Cardiac muscle cell (in vitro differentiated cells and primary cell): ENCODE results near the gene VEPH1. TPM values are rescaled to one million over a fixed set of nuclear protein-coding genes. Genes with fewer than 3 reads are reported as not detected.
A peak's percentile ranks its signal among the peaks of the same experiment; 100 is the strongest.

ENCODE experiments used
- DNase-seq, 2 donors: peaks; one replicate each; pipeline versions ENCODE4 v3.0.0 to v3.0.0-alpha.2; 2010 to 2017; ENCODE audit warnings: low read depth in 1 of 2, low spot score in 1 of 2
- H3K27ac ChIP-seq: fragments of 200-600 bp; sonication (generic); 2 replicates; pipeline ENCODE4 v1.5.1; 2016
- H3K27me3 ChIP-seq: fragments of 200-600 bp; sonication (generic); 2 replicates; pipeline ENCODE4 v1.6.0; 2016; ENCODE audit warnings: control low read depth
- H3K36me3 ChIP-seq: fragments of 200-600 bp; sonication (generic); 2 replicates; pipeline ENCODE4 v1.5.1; 2016; ENCODE audit warnings: control low read depth
- H3K4me1 ChIP-seq: fragments of 200-600 bp; sonication (generic); 2 replicates; pipeline ENCODE4 v1.8.1; 2017; ENCODE audit warnings: low read depth, mild to moderate bottlenecking, mixed run types
- H3K4me3 ChIP-seq: fragments of 200-600 bp; sonication (generic); 2 replicates; pipeline ENCODE4 v1.5.1; 2016; ENCODE audit warnings: mild to moderate bottlenecking
- H3K9me3 ChIP-seq: fragments of 200-600 bp; sonication (generic); 2 replicates; pipeline ENCODE4 v1.5.1; 2017; ENCODE audit warnings: low read depth, mild to moderate bottlenecking, control low read depth
- polyA plus RNA-seq: library from polyadenylated mRNA; unstranded; fragments of >200 nt; fragmentation: Nextera tagmentation; extraction: Ambion mirVana; gene quantifications from 2 replicates; pipeline ENCODE4 v1.2.1, GENCODE V29; 2016
- total RNA-seq: library from RNA; depleted of rRNA; stranded (reverse); fragments of >200 nt; gene quantifications from 2 replicates; pipeline ENCODE4 v1.2.3, GENCODE V29; 2016
- TF ChIP-seq, protein P1 (sequence below): IDR thresholded peaks from 2 replicates; pipeline ENCODE4 v1.5.1; 2012; ENCODE audit warnings: low read depth, mild to moderate bottlenecking, low read length

Gene VEPH1
- total and polyA plus RNA-seq, 2 experiments from 2014 or later: 1.1 to 1.7 TPM

DNA sequence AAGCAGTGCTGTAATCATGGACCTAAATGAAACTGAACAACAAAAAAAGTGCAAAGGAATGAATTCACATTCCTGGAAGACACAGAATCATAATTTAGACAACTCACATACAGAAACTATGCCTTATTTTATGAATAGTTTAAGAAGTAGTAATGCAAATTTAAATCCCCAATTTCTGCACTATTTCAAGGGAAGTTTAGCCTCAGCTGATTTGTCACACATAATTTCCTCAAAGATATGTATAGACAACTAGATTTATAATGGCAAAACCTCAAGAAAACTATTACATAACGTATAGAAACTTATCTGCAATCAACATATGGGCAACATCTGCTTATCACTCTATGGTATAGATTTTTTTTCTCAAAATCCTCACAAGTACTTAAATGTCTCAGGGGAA is 74.4 kb downstream of the VEPH1 start:
- Histone ChIP-seq H3K36me3 (no peaks in the 10 kb centered on the region), H3K27me3 (peaks cover 5% of the 10 kb centered on the region), H3K4me1 (no peaks in the 10 kb centered on the region), H3K4me3 (no peak overlapping the region), H3K9me3 (no peaks in the 10 kb centered on the region), H3K27ac (no peak overlapping the region)
- TF ChIP-seq, protein P1, sequence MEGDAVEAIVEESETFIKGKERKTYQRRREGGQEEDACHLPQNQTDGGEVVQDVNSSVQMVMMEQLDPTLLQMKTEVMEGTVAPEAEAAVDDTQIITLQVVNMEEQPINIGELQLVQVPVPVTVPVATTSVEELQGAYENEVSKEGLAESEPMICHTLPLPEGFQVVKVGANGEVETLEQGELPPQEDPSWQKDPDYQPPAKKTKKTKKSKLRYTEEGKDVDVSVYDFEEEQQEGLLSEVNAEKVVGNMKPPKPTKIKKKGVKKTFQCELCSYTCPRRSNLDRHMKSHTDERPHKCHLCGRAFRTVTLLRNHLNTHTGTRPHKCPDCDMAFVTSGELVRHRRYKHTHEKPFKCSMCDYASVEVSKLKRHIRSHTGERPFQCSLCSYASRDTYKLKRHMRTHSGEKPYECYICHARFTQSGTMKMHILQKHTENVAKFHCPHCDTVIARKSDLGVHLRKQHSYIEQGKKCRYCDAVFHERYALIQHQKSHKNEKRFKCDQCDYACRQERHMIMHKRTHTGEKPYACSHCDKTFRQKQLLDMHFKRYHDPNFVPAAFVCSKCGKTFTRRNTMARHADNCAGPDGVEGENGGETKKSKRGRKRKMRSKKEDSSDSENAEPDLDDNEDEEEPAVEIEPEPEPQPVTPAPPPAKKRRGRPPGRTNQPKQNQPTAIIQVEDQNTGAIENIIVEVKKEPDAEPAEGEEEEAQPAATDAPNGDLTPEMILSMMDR: no peak
- no peak for DNase-seq

DNA sequence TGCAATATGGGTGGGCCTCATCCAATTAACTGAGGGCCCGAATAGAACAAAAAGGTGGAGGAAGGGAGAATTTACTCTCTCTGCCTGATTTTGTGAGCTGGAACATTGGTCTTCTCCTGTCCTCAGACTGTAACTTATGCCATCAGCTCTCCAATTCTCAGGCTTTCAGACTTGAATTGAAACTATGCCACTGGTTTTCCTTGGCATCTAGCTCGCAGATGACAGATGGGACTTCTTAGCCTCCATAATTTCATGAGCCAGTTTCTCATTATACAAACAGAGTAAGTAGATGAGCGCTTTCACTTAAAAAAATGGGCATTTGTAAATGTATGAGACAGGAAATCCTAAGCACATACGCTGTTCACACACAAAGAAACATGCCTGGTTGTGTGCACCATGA is 75.3 kb downstream of the VEPH1 start:
- H3K4me1 ChIP-seq: no peaks in the 10 kb centered on the region
- no peaks in the 10 kb centered on the region for H3K27me3 ChIP-seq
- no peak overlapping the region for H3K4me3 ChIP-seq
- TF ChIP-seq, protein P1: no peak
- DNase-seq: no peak
- H3K36me3 ChIP-seq: no peaks in the 10 kb centered on the region
- H3K9me3 ChIP-seq: no peaks in the 10 kb centered on the region
- H3K27ac ChIP-seq: no peak overlapping the region

DNA sequence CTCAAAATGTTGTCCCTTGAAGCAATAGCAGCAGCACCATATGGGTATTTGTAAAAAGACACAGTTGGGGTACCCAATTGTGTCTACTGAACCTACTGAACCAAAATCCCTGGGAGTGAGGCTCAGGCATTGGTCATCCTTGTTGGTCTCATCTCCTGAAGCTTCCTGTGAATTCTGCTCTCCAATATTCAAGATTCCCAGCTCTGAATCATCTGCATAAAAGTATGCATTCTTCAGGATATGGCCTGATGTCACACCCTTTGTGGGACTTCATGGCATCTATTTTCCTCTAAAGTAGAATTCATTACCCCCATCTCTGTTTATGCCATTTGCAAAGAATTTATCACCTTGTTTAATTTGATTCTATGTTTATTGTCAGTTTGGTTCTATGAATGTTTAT is 79.9 kb downstream of the VEPH1 start:
- H3K36me3 ChIP-seq: no peaks in the 10 kb centered on the region
- DNase-seq: no peak
- no peaks in the 10 kb centered on the region for H3K27me3 ChIP-seq
- TF ChIP-seq, protein P1: no peak
- H3K4me3 ChIP-seq: no peak overlapping the region
- H3K27ac ChIP-seq: no peak overlapping the region
- no peaks in the 10 kb centered on the region for H3K4me1 ChIP-seq
- H3K9me3 ChIP-seq: no peaks in the 10 kb centered on the region

DNA sequence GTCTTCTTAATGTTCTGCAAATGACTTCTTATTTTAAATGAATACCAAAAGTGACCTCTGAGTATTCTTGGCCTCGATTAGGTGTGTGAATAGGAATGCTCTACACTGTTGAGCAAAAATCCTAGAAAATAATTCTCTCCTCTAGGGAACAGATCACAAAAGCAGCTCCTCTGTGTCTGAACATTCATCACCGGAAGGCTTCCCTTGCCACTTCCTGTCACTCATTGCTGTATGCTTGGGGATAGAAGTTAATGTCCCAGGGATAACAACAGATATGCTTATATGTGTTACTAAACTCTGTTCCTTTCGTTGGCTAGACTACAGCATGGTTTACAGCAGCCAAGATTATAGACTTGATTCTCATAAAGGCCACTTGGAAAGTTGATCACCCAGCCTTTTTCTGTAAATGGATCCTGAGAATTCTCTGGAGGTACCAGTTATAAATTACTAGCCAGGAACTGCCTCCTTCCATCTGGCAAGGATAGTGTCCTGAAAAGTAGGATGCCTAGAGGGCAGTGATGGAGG is 82.5 kb downstream of the VEPH1 start:
- no peak overlapping the region for H3K27ac ChIP-seq
- H3K27me3 ChIP-seq: no peaks in the 10 kb centered on the region
- TF ChIP-seq, protein P1: no peak
- H3K36me3 ChIP-seq: no peaks in the 10 kb centered on the region
- no peaks in the 10 kb centered on the region for H3K4me1 ChIP-seq
- H3K4me3 ChIP-seq: no peak overlapping the region
- H3K9me3 ChIP-seq: no peaks in the 10 kb centered on the region
- DNase-seq: no peak

DNA sequence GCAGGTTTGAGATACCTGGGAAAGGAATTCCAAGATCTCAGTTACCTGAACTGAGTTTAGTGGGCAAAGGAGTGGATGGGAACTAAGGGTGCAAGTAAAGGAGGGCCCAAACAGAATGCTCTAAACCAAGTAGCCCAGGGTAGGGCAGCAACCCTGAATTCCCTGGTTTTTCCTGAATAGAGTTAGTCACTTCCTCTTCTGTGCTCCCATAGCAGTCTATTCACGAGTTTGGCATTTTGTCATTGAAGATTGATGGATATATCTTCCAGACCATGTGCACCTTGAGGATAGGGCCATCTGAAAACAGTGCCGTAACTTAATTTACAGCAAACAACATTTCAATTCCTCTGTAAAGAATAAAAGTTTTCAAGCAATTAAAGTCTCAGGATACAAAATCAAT is 85.1 kb downstream of the VEPH1 start:
- H3K4me3 ChIP-seq: no peak overlapping the region
- DNase-seq: no peak
- H3K9me3 ChIP-seq: no peaks in the 10 kb centered on the region
- no peaks in the 10 kb centered on the region for H3K4me1 ChIP-seq
- no peaks in the 10 kb centered on the region for H3K27me3 ChIP-seq
- TF ChIP-seq, protein P1: no peak
- H3K27ac ChIP-seq: no peak overlapping the region
- H3K36me3 ChIP-seq: no peaks in the 10 kb centered on the region

DNA sequence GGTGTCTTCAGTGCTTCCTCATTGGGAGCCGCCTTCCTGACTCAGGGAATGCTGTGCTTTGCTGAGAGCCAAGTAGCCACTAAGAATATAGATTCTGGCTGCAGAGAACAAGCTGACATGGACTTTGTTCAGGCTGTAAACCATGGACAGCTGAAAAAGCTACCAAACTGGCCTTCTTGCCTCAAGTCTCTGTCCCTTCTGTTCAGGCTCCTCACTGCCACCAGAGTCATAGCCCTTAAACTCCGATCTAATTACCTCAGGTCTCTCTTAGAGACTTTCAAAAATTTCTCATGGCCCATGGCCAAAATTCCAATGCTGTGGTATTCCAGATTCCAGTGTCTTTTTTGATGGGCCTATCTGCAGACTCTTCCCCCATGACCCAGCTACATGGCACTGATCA is 86.0 kb downstream of the VEPH1 start:
- Histone ChIP-seq H3K4me3 (no peak overlapping the region), H3K27ac (no peak overlapping the region)
- TF ChIP-seq, protein P1: no peak

More for the DNA sequence above, 86.0 kb downstream of the VEPH1 start:
- H3K36me3 ChIP-seq: no peaks in the 10 kb centered on the region
- DNase-seq: peak in 1 of 2 donors; percentile 37
- H3K4me1 ChIP-seq: no peaks in the 10 kb centered on the region
- H3K27me3 ChIP-seq: no peaks in the 10 kb centered on the region
- no peaks in the 10 kb centered on the region for H3K9me3 ChIP-seq
